GM23248 (cell line): ENCODE results near the gene KIF2A.

Experiments
- EZH2 ChIP-seq: fragments of 200-600 bp; sonication (generic); IDR thresholded peaks from 2 replicates; pipeline ENCODE4 v1.6.1; 2018; ENCODE audit warnings: antibody characterized with exemption, mild to moderate bottlenecking; ENCODE audit not compliant: insufficient read depth, poor library complexity, severe bottlenecking
- EZH2phosphoT487 ChIP-seq: fragments of 200-600 bp; sonication (generic); IDR thresholded peaks from 2 replicates; pipeline ENCODE4 v1.6.1; 2018; ENCODE audit warnings: antibody characterized with exemption, moderate library complexity, mild to moderate bottlenecking, low read depth; ENCODE audit not compliant: insufficient read depth

- no peak for TF ChIP-seq EZH2
- TF ChIP-seq EZH2phosphoT487 = no peak
Measured at GRCh38 chr5:62281411-62281810, 24.6 kb upstream of the KIF2A start.
